HG02981 (cell line): ENCODE data around the gene COMTD1.
"Not testable (repeated sequence)": the region's sequence is repeated elsewhere in the genome, so short reads cannot be mapped to it uniquely, and the experiment has no call there.

Source experiments
- ATAC-seq: cut with Tn5 transposase; IDR thresholded peaks from one replicate; pipeline ENCODE4 v1.9.1; 2021; ENCODE audit warnings: mild to moderate bottlenecking, moderate library complexity; ENCODE audit not compliant: unreplicated experiment

COMTD1 gene

DNA sequence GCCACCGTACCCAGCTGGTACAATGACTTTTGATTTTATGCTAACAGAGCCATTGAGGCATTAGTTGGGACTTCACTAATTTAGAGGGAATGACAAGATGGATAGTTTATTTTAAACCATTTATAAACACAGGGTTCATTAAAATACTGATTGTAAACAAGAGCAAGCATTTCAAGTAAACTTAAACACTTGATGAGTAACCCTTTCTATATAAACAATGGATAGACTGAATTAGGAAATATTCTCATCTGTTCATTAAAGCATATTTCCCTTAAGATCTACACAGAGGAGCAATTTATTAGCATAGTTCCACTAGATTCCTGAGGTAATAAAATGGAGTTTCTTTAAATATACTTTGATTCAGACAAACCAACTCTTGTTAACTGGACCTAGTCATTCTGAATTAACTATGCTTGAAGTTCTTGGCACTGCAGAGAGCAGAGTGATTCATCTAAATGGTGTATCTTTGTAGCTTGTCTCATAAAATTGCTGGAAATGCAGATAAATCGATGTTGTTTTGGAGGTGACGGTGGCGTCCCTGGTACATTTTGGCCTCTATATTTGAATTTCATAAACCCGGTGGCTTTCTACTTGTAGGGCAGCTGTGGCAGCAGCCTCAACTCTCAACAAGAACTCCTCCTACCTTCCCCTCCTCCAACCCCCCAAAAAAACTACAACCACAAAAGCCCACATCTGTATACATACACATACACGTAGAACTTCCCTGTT lies 40.6 kb downstream of the COMTD1 start:
- ATAC-seq, result no peak

DNA sequence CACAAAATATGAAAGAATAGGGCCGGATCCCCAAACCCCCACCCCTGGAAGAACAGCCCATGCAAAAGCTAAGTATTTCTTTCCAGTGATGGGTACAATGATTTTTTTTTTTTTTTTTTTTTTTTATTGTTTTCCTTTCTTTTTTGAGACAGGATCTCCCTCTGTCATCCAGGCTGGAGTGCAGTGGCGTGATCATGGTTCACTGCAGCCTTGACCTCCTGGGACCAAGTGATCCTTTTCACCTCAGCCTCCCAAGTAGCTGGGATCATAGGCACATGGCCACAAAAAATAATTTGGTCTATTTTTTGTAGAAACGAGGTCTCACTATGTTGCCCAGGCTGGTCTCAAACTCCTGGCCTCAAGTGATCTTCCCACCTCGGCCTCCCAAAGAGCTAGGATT lies 41.1 kb downstream of the COMTD1 start:
- not testable (repeated sequence) for ATAC-seq

DNA sequence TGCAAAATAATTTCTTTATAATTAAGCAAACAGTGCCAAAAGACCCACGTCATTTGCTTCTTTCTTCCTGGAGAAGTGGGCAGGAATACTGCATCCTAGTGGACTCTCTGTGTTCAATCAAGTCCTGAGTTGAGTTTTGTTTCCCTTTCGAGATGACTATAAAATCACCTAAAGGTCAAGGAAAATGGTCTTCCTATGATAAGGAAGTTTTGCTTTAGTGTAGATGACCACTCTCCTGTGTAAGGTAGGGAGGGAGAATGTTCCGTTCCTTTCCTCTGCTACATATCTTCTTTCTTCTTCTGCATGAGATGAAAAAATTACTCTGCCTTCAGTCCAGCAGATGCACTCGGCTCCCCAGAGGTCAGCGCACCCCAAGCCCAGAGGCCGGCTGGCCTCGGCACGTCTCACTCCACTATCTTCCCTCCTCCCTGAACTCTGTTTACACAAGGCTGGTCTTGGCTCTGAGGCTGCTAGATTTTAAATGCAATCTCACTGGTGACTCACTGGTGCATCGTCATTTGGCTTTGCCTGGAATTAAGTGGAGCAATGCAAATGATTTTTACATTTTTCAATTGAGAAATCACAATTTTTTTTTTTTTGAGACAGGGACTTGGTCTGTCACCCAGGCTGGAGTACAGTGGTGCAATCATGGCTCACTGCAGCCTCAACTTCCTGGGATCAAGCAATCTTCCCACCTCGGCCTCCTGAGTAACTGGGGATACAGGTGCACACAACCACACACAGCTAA lies 43.8 kb downstream of the COMTD1 start:
- no peak for ATAC-seq

DNA sequence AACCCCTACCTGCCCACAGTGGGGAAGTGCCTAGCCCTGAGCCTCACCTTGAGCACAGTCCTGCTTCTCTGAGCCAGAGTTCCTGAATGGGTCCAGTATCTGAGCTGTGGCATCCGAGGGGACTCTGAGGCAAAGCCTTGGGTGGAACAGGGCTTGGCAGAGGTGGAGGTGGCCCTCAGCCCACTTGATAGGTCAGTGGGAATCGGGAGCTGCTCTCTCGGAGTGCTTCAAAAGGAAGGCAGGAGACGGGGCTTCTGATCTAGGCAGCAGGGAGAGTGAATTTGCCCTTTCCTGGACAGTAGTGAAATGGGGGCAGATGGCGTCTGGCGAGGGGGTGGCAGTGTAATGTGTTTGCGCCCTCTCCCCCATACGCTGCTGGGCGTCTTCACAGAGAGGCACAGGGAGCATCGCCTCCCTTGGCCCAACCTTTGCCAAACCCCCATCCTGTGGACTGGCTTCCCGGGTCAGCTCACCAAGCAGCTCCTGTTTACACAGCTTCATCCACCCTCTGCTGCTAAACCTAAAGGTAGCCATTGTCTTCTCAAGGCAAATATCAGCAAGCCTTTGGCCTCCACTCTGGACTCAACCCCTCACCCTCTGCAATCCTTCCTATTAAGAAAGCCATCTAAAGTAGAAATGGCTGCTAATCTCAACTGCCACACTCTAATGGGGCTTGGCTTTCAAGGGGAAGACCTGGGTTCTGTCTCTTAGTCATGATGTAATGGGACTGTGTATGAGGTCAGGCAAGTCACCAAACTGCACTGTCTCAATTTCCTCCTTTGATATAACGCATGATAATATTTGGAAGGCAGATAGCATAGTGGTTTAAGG lies 46.3 kb downstream of the COMTD1 start:
- ATAC-seq, result no peak

DNA sequence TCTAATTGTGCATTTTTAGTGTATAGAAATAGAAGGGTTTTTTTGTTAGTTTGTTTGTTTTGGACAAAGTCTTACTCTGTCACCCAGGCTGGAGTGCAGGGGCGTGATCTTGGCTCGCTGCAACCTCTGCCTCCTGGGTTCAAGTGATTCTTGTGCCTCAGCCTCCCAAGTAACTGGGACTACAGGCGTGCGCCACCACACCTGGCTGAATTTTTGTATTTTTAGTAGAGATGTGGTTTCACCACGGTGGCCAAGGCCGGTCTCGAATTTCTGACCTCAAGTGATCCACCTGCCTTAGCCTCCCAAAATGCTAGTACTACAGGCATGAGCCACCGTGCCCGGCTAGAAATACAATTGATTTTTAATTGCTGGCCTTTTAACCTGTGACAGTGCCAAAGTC lies 47.2 kb downstream of the COMTD1 start:
- not testable (repeated sequence) for ATAC-seq

DNA sequence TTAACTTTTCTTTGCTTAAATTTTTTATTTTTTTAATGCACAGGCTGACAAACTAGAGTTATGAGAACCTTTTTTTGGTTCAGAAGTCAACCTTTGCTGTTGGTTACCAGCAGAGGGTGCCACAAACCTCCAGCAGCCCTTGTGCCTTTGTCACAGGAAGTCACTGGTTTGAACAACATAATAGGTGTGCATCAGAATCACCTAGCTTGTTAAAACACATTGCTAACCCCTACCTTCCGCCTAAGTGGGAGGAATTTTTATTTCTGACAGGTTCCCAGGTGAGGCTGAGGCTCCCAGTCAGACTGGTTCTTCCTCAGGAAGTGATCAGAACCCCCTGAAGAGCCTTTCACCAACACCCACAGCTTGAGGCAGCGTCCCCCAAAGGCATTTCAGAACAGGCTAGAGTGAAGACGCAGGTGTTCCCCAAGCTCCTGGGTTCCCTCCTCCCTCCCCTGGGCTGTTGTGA lies 47.8 kb downstream of the COMTD1 start:
- ATAC-seq, result no peak

- no peak for ATAC-seq
Observed at GRCh38 chr10:75186310-75186709, 49.4 kb downstream of the COMTD1 start.
